ENCODE results near the gene FGGY. TPM values are rescaled to one million over a fixed set of nuclear protein-coding genes. Genes with fewer than 3 reads are reported as not detected.

The FGGY gene
- total RNA-seq, 1 donor from 2014 or later, result 31.2 TPM

- Histone ChIP-seq H3K9me3 (replicated peaks) (no peaks in the 10 kb centered on the region), H3K27me3 (ENCODE audit: low read depth) (no peaks in the 10 kb centered on the region), H3K27ac (replicated peaks) (peak overlapping the region; percentile 77), H3K36me3 (no peaks in the 10 kb centered on the region), H3K4me3 (no peak overlapping the region), H3K4me1 (peaks cover 72% of the 10 kb centered on the region)
- no peak for DNase-seq
- intact Hi-C loops (cut with micrococcal nuclease), result loop anchor here (10.0 kb wide), 1 partner anchor 409 kb away; the partner anchor contains the start of gene FGGY
- no peak for TF ChIP-seq CTCF (IDR thresholded peaks at IDR 0.05; ENCODE audit: borderline replicate concordance)
Measured at GRCh38 chr1:59703226-59703917, 406.5 kb downstream of the FGGY start.

GRCh38 chr1:59703918-59704378 lies 407.1 kb downstream of the FGGY start:
- H3K36me3 ChIP-seq, result no peaks in the 10 kb centered on the region
- TF ChIP-seq CTCF (IDR thresholded peaks at IDR 0.05; ENCODE audit: borderline replicate concordance), result no peak
- intact Hi-C loops (cut with micrococcal nuclease), result loop anchor here (10.0 kb wide), 1 partner anchor 409 kb away; the partner anchor contains the start of gene FGGY
- peaks cover 72% of the 10 kb centered on the region for H3K4me1 ChIP-seq
- no peaks in the 10 kb centered on the region for H3K27me3 ChIP-seq (ENCODE audit: low read depth)
- no peaks in the 10 kb centered on the region for H3K9me3 ChIP-seq (replicated peaks)
- H3K27ac ChIP-seq (replicated peaks), result peak overlapping the region; percentile 77
- DNase-seq, result no peak
- H3K4me3 ChIP-seq, result no peak overlapping the region

- Histone ChIP-seq H3K36me3 (no peaks in the 10 kb centered on the region), H3K4me3 (no peak overlapping the region), H3K4me1 (peaks cover 65% of the 10 kb centered on the region), H3K27ac (replicated peaks) (peak overlapping the region; percentile 77), H3K9me3 (replicated peaks) (no peaks in the 10 kb centered on the region), H3K27me3 (ENCODE audit: low read depth) (no peaks in the 10 kb centered on the region)
- TF ChIP-seq CTCF (IDR thresholded peaks at IDR 0.05; ENCODE audit: borderline replicate concordance), result no peak
- intact Hi-C loops (cut with micrococcal nuclease), result loop anchor here (10.0 kb wide), 1 partner anchor 410 kb away; the partner anchor contains the start of gene FGGY
- DNase-seq, result no peak
Measured at GRCh38 chr1:59704716-59705115, 407.8 kb downstream of the FGGY start.

- no peak for TF ChIP-seq CTCF (IDR thresholded peaks at IDR 0.05; ENCODE audit: borderline replicate concordance)
- intact Hi-C loops (cut with micrococcal nuclease), result loop anchor here (10.0 kb wide), 1 partner anchor 411 kb away; the partner anchor contains the start of gene FGGY
- Histone ChIP-seq H3K9me3 (replicated peaks) (peaks cover 4% of the 10 kb centered on the region), H3K4me1 (peaks cover 65% of the 10 kb centered on the region), H3K36me3 (no peaks in the 10 kb centered on the region), H3K27ac (replicated peaks) (peak overlapping the region; percentile 77), H3K27me3 (ENCODE audit: low read depth) (no peaks in the 10 kb centered on the region), H3K4me3 (no peak overlapping the region)
- no peak for DNase-seq
Measured at GRCh38 chr1:59705466-59706302, 408.8 kb downstream of the FGGY start.

GRCh38 chr1:59706303-59706599 lies 409.4 kb downstream of the FGGY start:
- intact Hi-C loops (cut with micrococcal nuclease), result loop anchor here (10.0 kb wide), 1 partner anchor 411 kb away; the partner anchor contains the start of gene FGGY
- H3K4me3 ChIP-seq, result no peak overlapping the region
- H3K9me3 ChIP-seq (replicated peaks), result peaks cover 7% of the 10 kb centered on the region
- no peak for DNase-seq
- no peaks in the 10 kb centered on the region for H3K36me3 ChIP-seq
- no peak for TF ChIP-seq CTCF (IDR thresholded peaks at IDR 0.05; ENCODE audit: borderline replicate concordance)
- H3K27me3 ChIP-seq (ENCODE audit: low read depth), result no peaks in the 10 kb centered on the region
- H3K27ac ChIP-seq (replicated peaks), result peak overlapping the region; percentile 77
- peaks cover 65% of the 10 kb centered on the region for H3K4me1 ChIP-seq

Measured in left ventricle myocardium inferior (tissue), 1 donor.